CD4-positive, alpha-beta T cell treated with Interleukin-10 for 1 hour (primary cell): ENCODE data around the gene CAMTA1.
"Not testable (repeated sequence)": the region's sequence is repeated elsewhere in the genome, so short reads cannot be mapped to it uniquely, and the experiment has no call there.

Source experiments
- DNase-seq: peaks from one replicate; pipeline ENCODE4 v3.0.0-alpha.2; 2020

The CAMTA1 gene

DNA sequence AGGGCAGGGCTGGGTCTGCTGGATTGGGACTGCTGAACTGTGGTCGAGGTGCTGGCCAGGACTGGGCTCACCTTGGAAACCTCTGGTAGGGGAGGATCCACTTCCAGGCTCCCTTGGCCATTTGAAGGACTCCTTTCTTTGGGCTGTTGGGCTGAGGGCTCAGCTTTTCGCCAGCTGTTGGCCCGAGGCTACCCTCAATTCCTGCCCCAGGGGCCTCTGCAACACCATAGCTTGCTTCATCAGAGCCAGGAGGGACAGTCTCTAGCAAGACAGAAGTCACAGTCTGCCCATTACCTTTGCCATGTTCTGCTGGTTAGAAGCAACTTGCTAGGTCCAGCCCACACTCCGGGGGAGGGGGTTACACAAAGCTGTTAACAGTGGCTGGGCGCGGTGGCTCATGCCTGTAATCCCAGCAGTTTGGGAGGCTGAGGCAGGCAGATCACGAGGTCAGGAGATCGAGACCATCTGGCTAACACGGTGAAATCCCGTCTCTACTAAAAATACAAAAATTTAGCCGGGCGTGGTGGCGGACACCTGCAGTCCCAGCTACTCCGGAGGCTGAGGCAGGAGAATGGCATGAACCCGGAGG is 25.0 kb downstream of the CAMTA1 start:
- DNase-seq: not testable (repeated sequence)

DNA sequence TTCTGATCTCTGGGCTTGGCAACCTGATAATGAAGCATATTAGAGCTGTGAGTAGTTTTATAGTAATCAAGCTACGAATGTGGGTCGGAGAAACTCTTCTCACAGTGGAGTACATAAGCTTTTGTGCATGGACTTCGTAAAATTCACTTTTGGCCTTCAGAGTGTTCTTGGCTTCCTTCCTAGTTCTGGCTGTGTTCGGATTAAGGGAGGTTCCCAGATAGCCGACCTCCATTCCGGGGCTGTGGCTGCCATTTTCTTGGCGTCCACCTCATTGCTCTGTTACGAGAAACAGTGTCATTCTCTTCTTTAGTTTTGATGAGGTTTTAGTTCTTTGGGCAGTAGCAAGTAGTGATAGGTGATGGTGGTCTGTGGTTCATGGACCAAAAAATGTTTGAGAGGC is 26.3 kb downstream of the CAMTA1 start:
- DNase-seq: no peak

DNA sequence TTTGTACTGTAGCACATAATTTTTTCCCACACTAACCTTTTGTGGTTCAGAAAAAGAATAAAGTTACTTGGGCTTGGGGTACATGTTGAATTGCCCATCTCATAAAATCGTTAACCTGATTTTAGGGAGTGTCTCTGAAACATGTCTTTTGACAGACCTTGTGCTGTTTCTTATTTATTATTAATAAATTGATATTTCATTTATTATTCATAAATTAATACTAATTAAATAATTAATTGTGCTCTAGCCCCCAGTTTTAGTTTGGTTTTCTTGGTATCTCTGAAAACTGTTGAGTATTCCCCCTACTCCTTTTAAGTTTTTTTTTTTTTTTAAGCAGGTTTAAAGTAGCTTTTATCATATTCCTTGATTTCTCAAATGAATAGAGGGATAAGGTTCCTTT is 27.9 kb downstream of the CAMTA1 start:
- DNase-seq: no peak

- DNase-seq: no peak
These were observed 30.5 kb downstream of the CAMTA1 start for GRCh38 chr1:6815726-6816125.

- no peak for DNase-seq
These were observed 34.2 kb downstream of the CAMTA1 start for GRCh38 chr1:6819246-6820040.

DNA sequence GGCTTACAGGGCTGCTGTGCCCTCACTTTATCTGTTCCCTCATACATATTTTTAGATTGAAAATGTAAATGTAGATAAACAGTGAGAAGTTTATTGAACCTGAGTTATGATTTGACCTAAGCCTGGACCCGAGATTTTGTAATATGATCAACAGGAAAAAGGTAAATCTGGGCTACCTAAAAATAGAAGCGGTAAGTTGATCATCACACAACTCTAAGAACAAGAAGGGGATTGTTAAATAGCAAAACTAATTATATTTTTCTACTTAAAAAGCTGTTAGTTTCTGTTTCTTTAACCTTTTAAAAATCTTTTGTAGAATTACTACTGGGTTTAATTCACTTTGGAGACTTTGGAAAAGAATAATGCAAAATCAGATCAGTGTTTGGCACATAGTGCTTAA is 35.6 kb downstream of the CAMTA1 start:
- DNase-seq: no peak

GRCh38 chr1:6822530-6823359 is 37.5 kb downstream of the CAMTA1 start:
- no peak for DNase-seq

- no peak for DNase-seq
These were observed 38.5 kb downstream of the CAMTA1 start for GRCh38 chr1:6823793-6824192.

GRCh38 chr1:6824665-6825368 is 39.6 kb downstream of the CAMTA1 start:
- DNase-seq: no peak

DNA sequence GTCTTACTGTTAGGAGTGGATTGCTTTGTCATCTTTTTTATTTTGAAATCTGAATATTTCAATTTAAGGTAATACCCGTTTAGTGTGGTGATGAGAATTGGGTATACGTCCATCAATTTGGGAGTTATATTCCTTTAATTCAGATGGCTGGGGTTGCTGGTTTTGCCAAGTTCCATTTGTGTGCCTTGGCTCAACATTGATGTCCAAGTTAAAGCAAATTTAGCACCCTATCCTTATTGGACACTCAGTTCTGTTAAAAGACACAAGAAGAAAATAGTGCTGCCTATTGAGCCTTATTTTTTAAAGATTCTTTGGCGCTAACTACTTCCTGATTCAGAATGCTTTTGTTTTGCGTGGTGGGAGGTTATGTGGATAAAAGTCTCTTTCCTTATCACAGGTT is 40.6 kb downstream of the CAMTA1 start:
- DNase-seq: no peak

DNA sequence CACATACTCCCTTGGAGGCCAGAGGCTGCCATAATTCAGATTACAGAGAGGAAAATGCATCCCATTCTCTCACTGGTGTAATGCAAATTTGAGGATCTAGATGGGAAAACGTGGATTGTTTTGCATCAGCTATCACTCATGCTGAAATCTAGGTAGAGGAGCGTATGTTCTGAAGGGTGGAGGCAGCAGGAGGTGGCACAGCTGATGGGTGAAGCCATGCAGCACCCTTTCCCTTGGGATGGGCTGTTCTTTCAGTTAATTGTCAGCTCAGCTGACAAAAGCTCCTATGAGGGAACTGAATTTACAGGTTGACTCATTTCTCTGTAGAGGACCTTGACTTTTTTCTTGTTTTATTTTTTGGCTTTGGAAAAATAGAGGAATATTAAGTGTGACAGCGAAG is 41.8 kb downstream of the CAMTA1 start:
- no peak for DNase-seq

GRCh38 chr1:6827630-6828165 is 42.4 kb downstream of the CAMTA1 start:
- no peak for DNase-seq

- DNase-seq: no peak
These were observed 46.1 kb downstream of the CAMTA1 start for GRCh38 chr1:6831366-6831765.

- not testable (repeated sequence) for DNase-seq
These were observed 46.8 kb downstream of the CAMTA1 start for GRCh38 chr1:6832006-6832405.

DNA sequence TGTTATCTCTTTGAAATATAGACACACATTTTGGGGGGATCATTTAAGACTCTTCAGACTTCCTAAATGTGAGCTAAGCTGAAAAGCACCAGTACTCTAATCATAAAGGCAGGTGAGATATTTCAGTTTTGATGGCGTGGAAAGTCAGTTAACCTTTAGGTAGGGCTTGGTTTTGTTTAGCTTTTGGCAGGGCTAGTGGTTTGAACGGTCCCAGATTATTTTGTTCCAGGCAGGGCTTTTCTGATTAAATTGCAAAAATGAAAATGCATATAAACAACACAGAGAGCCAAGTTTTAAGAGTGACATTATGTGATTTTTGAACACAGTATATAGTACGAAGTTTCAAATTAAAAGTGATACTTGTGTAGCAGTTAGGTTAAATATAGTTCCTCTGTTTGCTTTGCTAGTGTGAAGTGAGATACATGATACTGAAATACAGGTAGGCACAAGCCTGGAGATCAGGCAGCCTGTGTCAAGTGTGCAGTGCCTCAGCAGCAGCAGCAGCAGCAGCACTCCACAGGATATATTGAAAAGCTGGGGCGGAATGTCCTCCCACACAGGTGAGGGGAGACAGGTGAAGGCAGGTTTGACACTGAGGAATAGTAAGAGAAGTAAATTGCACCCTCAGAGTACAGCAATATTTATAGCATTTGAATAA is 47.4 kb downstream of the CAMTA1 start:
- no peak for DNase-seq

DNA sequence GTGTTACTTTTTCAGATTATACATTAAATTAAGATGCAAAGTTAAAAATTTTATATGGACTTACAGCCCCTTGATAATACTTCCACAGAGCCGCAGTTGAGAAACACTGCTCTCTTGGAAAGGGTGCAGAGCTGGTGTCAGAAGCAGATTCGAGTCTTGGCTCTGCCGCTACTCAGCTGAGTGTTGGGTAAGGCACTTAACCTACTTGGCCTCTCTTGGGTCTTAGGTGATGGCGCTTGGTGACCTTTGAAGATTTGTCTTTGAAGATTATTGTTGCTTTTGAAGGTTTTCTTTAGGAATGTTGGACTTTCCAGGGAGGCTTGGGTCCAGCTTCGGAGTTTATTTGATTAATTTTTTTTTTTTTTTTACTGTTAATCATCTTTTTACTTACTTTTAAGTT is 48.5 kb downstream of the CAMTA1 start:
- no peak for DNase-seq

GRCh38 chr1:6834366-6834765 is 49.1 kb downstream of the CAMTA1 start:
- no peak for DNase-seq

DNA sequence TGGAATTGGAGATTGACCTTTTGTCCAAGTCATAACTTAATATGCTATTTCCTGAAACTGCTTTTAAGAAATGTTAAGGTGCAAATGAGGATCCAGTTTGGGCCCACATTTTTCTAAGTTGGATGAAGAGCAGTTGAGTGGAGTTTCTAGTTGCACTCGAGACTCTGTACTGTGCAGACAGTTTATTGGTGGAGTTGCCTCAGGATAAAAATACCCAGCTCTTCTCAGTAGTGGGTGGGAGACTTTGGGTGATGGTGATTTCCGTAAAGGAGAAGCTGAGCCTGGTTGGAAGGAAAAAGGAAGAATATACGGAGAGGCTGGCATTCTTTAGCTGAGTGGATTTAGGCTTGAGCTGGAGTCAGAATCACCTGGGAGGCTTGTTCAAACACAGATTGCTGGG is 49.9 kb downstream of the CAMTA1 start:
- DNase-seq: no peak

DNA sequence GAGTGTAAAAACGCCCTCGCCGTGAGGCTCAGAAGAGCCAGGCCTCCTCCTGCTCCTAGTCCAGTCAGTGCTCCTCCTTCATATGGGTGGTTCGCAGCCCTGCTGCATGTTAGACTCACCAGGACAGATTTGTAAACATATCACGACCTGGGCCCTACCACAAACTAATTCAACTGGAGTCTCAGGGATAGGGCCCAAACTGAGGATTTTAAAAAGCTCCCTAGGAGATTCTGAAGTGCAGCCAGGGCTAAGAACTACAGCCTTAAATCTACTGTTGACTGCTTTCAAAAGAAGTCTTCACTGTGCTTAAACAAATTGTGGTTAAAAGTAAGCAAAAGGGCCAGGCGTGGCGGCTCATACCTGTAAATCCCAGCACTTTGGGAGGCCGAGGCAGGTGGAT is 57.0 kb downstream of the CAMTA1 start:
- no peak for DNase-seq

DNA sequence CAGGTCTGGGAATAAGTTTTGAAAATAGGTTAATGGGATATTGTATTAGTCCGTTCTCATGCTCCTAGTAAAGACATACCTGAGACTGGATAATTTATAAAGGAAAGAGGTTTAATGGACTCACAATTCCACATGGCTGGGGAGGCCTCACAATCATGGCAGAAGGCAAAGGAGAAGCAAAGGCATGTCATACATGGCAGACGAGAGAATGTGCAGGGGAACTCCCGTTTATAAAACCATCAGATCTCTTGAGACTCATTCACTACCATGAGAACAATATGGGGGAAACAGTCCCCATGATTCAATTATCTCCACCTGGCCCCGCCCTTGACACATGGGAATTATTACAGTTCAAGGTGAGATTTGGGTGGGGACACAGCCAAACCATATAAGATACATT is 60.5 kb downstream of the CAMTA1 start:
- not testable (repeated sequence) for DNase-seq

DNA sequence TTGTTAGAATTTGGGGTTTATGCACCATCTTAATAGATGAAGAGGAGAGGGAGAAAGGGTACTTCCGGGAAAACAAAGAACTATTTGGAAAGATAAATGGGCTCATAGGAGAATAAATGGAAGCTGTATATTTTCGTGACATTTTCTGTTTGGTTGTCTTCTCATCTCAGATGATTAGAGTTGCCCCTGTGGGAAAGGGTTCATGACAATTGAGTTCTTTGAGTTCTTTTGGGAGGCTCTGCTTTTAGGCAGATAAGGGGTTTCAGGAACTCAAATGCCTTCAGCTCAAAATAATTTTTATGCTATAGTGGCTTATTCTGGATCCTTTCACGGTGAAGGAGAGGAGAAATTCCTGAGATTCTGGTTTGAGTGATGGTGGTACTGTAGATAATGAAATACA is 63.6 kb downstream of the CAMTA1 start:
- DNase-seq: no peak

- DNase-seq: no peak
These were observed 65.3 kb downstream of the CAMTA1 start for GRCh38 chr1:6850537-6850936.
